ENCODE results near the gene ANKS1B.

ANKS1B gene

DNA sequence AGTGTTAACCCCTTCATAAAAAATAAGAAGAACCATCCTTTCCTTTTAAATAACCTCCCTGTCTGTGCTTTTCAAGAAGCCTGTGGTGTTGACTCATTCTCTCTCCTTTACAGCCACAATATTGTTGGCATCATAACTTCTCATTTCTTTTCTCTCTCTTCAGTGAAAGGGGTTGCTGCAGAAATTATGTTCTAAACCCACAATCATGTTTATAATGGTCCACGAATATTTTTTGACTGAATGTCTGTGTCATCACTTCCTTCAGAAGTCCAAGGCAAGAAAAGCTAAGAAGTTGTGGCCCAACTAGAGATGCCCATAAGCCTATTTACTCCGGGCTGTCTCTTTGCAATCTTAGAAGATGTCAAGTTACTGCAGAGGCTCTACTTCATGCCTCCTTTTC, 851.3 kb downstream of the ANKS1B start:
- Histone ChIP-seq H3K4me1 (ENCODE audit: insufficient read depth, low read length, severe bottlenecking) (no peaks in the 10 kb centered on the region), H3K27ac (ENCODE audit: low read depth, low read length, poor library complexity, severe bottlenecking) (no peak overlapping the region)
- no peak for TF ChIP-seq EZH2 (IDR thresholded peaks at IDR 0.05; ENCODE audit: borderline replicate concordance, low read length)
- TF ChIP-seq, protein P1, sequence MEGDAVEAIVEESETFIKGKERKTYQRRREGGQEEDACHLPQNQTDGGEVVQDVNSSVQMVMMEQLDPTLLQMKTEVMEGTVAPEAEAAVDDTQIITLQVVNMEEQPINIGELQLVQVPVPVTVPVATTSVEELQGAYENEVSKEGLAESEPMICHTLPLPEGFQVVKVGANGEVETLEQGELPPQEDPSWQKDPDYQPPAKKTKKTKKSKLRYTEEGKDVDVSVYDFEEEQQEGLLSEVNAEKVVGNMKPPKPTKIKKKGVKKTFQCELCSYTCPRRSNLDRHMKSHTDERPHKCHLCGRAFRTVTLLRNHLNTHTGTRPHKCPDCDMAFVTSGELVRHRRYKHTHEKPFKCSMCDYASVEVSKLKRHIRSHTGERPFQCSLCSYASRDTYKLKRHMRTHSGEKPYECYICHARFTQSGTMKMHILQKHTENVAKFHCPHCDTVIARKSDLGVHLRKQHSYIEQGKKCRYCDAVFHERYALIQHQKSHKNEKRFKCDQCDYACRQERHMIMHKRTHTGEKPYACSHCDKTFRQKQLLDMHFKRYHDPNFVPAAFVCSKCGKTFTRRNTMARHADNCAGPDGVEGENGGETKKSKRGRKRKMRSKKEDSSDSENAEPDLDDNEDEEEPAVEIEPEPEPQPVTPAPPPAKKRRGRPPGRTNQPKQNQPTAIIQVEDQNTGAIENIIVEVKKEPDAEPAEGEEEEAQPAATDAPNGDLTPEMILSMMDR (IDR thresholded peaks at IDR 0.05; ENCODE audit: low read length), result no peak

DNA sequence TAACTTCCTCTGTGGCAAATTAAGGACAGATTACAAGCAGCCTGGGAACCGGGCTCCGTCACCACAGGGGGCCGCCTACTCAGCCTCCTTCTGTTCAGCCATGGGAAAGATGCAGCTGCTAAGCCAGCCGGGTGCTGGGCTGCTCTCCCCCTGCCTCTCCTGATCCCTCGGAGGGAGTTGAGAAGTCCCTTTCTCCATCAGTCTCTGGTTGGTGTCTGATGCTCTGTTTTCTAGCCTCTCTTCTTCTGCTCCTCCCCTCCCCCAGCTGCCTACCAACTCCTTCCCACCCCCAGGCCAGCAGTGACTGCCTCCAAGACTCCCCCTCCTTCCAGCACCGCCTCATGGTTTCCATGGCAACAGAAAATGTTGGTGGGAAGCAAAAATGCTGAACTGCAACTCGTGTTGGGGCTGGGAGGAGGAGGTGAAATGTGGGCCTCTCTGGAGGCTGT, 853.0 kb downstream of the ANKS1B start:
- Histone ChIP-seq H4K20me1 (ENCODE audit: insufficient read depth, low read length) (no peaks in the 10 kb centered on the region), H2AFZ (ENCODE audit: low read length) (no peak overlapping the region), H3F3A (ENCODE audit: insufficient read depth, low read length) (no peaks in the 10 kb centered on the region), H3K9me3 (ENCODE audit: low read length) (no peaks in the 10 kb centered on the region), H3K4me1 (ENCODE audit: insufficient read depth, low read length, severe bottlenecking) (no peaks in the 10 kb centered on the region), H3K27me3 (ENCODE audit: insufficient read depth, low read length) (no peaks in the 10 kb centered on the region), H3K79me2 (ENCODE audit: insufficient read depth, low read length) (no peaks in the 10 kb centered on the region), H3K27ac (ENCODE audit: low read depth, low read length, poor library complexity, severe bottlenecking) (no peak overlapping the region), H3K9me2 (ENCODE audit: low read depth, low read length) (no peaks in the 10 kb centered on the region), H3K4me3 (ENCODE audit: low read depth, low read length, poor library complexity, severe bottlenecking) (no peak overlapping the region), H3K4me2 (ENCODE audit: low read length) (no peak overlapping the region), H3K9ac (ENCODE audit: low read length) (no peak overlapping the region), H3K36me3 (ENCODE audit: insufficient read depth, low read length) (no peaks in the 10 kb centered on the region)
- no peak for TF ChIP-seq EZH2 (IDR thresholded peaks at IDR 0.05; ENCODE audit: borderline replicate concordance, low read length)
- TF ChIP-seq, protein P1 (IDR thresholded peaks at IDR 0.05; ENCODE audit: low read length), result no peak

More for the DNA sequence above, 851.3 kb downstream of the ANKS1B start:
- Histone ChIP-seq H3K9me2 (ENCODE audit: low read depth, low read length) (no peaks in the 10 kb centered on the region), H3F3A (ENCODE audit: insufficient read depth, low read length) (no peaks in the 10 kb centered on the region), H3K4me2 (ENCODE audit: low read length) (no peak overlapping the region), H4K20me1 (ENCODE audit: insufficient read depth, low read length) (no peaks in the 10 kb centered on the region), H3K9ac (ENCODE audit: low read length) (no peak overlapping the region), H3K4me3 (ENCODE audit: low read depth, low read length, poor library complexity, severe bottlenecking) (no peak overlapping the region), H3K27me3 (ENCODE audit: insufficient read depth, low read length) (no peaks in the 10 kb centered on the region), H3K79me2 (ENCODE audit: insufficient read depth, low read length) (no peaks in the 10 kb centered on the region), H2AFZ (ENCODE audit: low read length) (no peak overlapping the region), H3K36me3 (ENCODE audit: insufficient read depth, low read length) (no peaks in the 10 kb centered on the region), H3K9me3 (ENCODE audit: low read length) (no peaks in the 10 kb centered on the region)

DNA sequence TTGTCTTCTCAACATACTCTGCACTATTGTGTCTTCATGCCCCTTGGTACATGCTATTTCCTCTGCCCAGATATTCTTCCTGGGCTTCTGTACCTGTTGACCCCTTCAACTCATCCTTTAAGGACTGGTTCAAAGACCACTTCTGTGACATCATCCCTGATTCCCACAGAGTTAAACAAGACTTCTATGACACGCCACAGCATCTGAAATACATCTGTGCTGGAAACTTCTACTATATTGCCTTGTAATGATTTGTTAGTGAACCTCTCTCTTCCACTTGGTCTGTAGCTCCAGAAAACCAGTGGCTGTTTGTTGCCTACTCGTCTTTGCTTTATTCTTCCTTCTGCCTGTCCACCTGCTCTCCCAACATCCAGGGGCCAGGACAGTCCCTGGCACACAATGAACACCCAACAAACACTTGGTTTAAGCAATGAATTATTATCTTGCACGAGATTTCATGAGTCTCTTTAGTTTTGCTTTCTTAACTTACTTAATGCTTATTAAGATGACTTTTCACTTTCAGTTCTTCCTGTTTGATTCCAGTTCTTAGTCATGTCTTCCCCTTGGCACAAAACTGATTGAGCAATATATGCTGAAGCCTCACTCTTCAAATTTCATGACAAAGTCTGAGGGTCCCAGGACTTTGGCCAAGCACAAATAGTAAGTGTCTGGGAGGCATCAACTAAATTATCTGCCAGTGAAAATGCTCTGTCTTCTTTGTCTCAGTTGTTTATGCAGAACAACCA, 853.8 kb downstream of the ANKS1B start:
- Histone ChIP-seq H3K9me3 (ENCODE audit: low read length) (no peaks in the 10 kb centered on the region), H4K20me1 (ENCODE audit: insufficient read depth, low read length) (no peaks in the 10 kb centered on the region), H3K4me3 (ENCODE audit: low read depth, low read length, poor library complexity, severe bottlenecking) (no peak overlapping the region), H3F3A (ENCODE audit: insufficient read depth, low read length) (no peaks in the 10 kb centered on the region), H3K9me2 (ENCODE audit: low read depth, low read length) (no peaks in the 10 kb centered on the region), H3K9ac (ENCODE audit: low read length) (no peak overlapping the region), H3K4me1 (ENCODE audit: insufficient read depth, low read length, severe bottlenecking) (no peaks in the 10 kb centered on the region), H2AFZ (ENCODE audit: low read length) (no peak overlapping the region), H3K36me3 (ENCODE audit: insufficient read depth, low read length) (no peaks in the 10 kb centered on the region), H3K27ac (ENCODE audit: low read depth, low read length, poor library complexity, severe bottlenecking) (no peak overlapping the region), H3K4me2 (ENCODE audit: low read length) (no peak overlapping the region), H3K27me3 (ENCODE audit: insufficient read depth, low read length) (no peaks in the 10 kb centered on the region), H3K79me2 (ENCODE audit: insufficient read depth, low read length) (no peaks in the 10 kb centered on the region)
- TF ChIP-seq, protein P1 (IDR thresholded peaks at IDR 0.05; ENCODE audit: low read length), result no peak
- no peak for TF ChIP-seq EZH2 (IDR thresholded peaks at IDR 0.05; ENCODE audit: borderline replicate concordance, low read length)

All from OCI-LY1 (cell line).